HCEC 1CT (cell line): Measurements from ENCODE around the gene PRDM2.

Experiments
- DNase-seq: peaks from one replicate; pipeline ENCODE4 v3.0.0-alpha.2; 2017

PRDM2 gene

DNA sequence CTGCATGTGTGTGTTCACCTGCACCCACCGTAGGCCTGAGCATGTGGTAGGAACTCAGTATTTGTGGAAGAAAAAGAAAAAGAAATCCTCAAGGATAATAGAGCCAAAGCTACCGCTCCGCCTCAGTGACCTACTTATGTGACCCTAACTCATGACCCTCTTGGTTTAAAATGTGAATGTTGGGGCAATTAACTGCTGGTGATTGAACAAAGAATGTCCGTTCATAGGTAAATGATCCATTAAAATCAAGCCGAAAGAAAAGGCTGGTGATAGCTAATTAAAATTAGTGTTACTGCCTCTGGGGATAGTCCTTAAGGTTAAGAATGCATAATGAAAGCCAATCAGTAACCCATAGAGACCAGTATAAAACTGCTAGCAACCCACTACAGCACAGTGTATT lies 98.1 kb downstream of the PRDM2 start:
- no peak for DNase-seq

DNA sequence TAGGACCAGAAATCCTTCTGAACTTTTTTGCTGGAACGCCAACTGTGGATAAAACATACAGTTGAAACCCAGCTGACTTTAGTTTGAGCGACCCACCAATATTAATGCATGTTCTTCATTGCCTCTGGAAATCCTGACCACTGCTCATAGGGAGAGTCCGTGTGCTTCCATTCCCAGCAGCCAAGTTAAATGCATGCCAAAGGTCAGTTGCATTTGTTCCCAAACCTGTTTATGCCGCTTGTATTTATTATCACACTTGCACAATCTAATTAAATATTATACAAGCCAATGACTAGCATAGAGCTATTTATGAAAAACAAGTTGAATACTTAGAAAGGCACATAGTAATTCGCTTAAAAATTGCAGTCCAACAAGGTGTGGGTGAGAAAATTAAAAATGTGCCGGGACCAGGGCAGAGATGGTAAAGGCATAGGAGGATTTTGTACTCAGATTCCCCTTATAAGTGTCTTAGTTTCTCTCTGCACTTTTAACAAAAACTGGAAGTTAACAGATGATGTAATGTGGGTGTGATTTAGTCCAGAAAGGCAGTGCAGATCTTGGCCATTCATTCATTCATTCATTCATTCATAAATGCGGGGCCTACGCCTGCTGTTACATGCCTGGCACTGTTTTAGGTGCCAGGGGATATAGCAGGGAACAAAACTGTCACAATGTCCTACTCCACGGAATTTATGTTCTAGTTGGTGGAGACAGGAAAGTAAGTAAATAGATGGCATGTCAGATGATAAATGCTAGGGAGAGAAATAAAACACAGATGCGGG lies 99.7 kb downstream of the PRDM2 start:
- no peak for DNase-seq

DNA sequence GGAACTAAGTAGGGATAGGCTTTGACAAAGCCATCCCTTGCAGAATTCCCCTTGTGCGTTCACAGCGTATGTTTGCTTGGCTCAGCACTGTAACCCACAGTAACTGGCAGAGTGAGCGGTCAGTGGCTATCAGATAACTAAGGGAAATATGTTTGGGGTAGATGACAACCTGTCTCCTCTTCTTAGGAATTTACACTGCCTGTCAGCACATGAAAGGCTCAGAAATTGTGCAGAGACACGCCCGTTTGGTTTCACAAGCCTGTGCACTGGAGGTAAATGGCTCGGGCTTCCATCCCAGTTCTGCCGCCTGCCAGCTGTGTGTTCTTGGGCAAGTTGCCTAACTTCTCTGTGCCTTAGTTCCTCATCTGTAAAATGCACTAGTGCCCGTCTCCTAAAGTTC lies 101.2 kb downstream of the PRDM2 start:
- no peak for DNase-seq

DNA sequence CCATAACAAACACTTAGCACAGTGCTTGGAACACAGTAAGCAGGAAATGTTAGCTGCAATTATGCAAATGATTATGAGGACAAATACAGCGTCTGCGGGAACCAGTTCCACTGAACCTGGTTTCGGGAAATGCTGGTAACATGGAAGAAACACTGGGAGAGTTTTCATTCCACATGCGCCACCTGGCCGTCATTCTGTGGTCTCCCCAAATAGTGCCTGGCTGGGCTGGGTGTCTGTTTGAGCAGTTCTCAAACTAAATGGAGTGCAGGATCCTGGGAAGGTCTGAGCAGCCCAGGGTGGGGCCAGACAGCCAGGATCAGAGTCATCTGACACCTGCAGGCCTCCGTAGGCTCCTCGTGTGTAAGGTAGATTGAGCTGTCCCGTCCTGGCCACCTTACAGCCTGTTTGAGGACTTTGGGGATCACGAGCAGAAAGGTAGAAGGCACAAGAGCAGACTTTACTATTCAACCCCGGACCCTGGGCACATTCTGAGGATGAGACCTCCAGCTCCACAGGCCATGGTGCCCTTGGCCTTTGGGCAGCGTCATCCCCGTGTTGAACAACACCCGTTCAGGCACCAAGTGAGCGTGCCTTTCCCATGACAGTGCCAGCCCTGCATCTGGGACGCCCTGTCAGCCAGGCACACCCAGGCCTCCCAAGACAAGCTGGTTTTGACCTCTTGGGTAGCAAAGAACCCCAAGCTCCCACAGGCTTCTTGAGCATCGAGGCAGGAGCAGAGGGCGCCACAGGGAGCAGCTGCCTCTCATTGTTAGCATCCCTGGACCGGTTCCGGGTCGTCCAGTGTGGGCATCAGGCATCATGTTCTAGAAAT lies 101.9 kb downstream of the PRDM2 start:
- DNase-seq: no peak

DNA sequence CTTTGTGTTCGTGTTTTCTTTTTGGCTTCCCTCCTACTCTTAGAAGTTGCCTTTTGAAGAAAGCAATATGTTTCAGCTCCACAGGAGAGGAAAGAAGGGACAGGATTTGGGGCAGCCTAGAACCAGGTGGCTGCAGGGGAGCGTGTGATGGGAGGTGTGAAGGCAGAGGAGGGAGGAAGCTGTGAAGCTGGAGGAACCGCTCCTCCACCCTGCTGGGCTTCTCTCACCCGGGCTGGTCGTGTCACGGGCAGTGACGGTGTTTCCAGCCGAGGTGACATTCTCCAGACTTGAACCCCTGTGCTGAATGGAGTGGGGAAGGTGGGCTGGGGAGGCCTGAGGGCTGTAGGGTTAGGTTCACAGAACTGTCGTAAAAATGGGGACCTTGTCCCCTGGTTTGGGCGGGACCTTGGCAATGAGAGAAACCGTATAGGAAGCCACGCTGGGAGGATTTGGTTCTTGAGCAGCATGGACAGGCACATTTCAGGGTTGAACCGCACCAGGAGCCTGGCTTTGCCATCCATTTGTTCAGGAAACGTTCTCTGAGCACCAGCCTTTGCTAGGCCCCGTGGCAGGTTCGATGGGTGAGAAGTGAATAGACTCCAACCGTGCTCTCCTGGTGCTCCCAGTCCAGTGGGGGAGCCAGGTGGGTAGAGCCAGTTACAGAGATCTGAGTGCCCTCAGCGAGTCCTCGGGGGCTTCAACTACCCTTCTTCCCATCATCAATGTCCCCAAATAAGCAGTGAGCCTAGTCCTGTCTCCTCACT lies 103.0 kb downstream of the PRDM2 start:
- no peak for DNase-seq

DNA sequence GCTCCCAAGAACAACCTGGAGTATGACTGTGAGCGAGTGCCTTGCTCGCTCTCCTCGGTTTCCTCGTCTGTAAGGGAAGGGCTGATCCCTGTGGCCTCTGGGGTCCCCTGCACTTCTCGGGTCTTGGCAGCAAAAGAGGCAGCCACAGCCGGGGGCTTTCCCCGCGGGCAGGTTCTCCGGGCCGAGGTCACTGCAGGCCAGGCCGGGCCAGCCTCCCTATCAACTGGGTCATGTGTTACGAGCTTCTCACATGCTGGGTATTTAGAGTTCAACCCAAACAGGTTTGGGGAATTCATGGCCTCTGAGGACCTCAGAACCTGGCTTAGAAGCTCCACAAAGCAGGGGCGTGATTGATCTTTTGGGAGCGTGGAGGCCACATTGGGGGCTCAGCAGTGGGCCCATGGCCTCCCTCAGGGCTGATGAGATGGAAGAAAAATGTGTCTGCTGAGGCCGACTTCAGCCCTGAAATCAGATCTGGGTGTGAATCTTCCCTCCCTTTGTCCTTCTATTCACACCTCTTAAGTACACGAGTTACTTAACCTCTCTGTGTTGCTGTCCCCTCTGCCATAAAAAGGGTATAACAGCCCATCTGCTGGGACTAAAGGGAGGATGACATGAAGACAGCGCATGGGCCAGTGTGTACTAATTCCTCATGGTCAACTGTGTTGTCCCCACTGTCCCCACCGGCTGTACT lies 103.7 kb downstream of the PRDM2 start:
- no peak for DNase-seq

DNA sequence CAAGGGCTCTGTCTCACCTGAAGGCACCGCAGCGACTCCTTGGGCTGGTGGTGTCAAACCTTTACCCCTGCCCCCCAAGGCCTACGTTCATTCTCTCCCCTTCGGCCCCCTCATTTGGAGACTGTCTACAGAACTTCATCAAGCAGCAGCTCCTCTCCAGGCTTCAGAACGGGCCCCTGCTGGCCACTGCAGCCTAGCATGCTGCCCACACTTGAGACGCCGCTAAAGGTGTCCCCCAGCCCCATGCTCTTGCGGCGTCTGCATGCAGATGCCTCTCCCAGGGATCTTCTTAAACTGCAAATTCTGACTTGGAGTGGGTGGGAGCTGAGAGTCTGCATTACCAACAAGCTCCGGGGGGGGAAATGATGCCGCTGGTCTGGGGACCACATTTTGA lies 104.2 kb downstream of the PRDM2 start:
- DNase-seq: no peak

DNA sequence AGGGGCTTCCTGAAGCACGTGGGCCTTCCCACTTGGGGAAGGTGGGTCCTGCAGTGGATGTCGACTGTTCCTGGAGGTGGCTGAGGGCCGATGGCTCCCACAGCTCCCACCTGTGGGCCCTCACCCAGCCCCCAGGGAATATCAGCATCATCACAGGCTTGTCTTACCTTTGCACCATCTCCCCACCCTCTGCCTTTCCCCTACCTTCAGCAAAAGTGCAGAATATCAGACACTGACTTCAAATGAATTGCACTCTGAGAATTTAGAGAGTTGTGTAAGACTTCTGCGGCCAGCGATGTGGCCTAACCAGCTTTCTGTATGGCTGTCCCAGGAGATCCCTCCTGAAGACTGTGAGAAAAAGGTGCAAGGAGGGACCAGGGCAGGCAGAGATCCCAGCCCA lies 105.4 kb downstream of the PRDM2 start:
- DNase-seq: no peak

DNA sequence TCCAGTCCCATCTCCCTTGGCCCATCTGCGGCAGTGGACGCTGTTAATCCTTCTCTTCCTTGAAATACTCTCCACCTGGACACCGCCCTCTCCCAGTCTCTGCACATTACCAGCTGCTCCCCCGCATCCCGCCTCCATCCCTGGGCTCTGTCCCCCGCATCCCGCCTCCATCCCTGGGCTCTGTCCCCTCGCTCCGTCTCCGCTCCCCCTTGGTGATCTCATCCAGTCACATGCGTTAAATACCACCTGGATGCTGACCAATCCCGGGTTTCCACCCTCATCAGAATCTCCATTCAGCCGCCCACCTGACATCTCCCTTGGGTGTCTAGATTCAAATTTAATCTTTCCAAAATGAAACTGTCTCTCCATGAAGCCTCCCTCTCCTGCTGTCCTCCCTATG lies 106.1 kb downstream of the PRDM2 start:
- no peak for DNase-seq

DNA sequence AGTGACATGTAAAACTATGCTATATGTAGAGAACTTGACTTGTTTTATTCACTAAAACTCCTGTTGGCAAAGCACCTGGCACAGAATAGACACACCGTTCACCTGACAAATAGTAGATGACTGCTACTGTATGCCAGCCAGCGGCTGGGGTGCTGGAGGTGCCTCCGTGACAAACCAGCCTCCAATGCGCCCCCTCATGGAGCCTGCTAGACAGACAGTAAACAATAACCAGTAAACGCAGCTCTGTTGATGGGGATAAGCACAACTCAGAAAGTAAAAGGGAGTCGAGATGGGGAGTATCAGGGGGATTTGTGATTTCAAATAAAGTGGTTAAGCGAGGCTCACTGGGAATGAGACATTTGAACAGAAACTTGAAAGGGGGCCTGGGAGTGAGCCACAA lies 107.2 kb downstream of the PRDM2 start:
- DNase-seq: no peak

DNA sequence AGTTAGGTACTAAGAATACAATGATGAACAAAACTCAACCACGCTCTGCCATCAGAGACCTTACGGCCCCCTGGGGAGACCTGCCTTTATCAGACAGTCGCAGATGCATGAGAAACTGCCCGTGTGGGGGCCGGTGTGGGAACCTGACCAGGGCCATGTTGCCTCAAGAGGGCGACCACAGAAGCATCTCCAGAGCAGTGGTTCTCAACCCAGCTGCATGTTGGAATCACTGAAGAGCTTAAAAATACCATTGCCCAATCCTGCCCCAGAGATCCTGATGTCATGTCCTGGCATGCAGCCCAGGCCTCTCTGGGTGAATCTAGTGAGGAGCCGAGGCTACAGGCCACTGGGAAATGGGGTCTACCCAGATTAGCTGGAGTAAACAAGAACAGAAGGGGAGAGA lies 108.7 kb downstream of the PRDM2 start:
- DNase-seq: peak; percentile 17

DNA sequence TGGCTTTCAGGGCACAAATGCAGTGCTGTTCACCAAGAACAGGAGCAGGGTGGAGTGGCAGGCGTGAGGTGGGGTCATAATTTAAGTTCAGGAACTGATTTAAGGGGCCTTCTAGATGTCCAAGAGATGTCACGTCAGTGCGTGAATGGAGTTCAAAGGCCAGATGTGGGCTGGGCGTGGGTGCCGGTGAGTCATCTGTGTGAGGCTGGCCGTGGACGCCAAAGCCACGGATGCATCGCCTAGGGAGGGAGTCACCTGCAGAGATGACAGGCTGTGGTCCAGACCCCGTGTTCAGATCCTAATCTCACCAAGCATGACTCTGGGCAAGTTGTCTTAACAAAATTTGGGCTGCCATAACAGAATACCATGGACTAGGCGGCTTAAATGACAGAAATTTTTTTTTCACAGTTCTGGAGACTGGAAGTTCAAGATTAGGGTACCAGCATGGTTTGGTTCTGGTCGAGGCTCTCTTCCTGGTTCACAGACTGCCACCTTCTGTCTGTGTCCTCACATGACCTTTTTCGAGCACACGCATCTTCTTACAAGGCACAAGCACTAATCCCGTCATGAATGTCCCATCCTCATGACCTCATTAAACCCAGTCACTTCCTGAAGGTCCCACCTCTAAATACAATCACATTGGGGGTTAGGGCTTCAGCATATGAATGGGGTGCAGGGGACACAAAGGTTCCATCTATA lies 109.6 kb downstream of the PRDM2 start:
- no peak for DNase-seq

DNA sequence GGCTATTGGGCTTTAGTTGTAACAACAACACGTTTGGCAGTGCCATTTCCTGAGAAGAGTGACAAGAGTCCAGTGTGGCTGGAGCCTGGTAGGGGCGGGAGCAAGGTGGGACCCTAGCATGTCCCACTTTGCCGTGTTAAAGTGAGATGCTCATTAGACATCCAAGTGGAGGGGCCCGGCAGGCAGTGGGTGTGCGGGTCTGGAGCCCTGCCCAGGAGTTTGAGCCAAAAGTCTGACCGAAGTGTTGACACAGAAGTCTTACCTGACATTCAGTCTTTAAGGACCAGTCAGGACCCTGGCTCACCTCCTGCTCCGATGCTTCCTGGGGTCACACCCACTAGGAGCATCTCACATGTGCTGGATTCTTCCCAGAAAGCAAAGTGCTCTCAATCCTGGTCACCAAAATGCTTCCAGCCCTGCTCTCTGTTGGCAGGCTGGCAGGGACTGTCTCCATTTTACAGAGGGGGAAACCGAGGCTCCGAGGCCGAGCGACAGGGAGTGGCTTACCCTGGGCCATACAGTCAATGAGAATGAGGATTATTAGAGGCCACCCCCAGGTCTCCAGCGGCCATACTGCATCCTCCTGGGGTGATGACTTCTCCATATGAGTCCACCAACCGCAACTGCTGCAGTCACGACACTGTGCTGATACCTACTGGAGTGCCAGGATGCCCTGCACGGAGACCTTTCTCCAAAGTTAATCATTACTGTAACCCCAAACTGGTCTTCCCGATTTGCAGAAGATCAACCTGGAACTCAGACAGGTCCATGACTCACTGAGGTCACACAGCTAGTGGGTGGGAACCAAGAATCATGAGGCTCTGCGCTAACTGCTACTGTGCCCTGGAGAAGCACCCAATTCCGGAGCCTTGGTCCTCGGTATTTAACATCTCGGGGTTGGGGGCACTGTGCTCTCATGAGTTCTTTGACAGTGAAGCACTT lies 112.7 kb downstream of the PRDM2 start:
- DNase-seq: no peak

DNA sequence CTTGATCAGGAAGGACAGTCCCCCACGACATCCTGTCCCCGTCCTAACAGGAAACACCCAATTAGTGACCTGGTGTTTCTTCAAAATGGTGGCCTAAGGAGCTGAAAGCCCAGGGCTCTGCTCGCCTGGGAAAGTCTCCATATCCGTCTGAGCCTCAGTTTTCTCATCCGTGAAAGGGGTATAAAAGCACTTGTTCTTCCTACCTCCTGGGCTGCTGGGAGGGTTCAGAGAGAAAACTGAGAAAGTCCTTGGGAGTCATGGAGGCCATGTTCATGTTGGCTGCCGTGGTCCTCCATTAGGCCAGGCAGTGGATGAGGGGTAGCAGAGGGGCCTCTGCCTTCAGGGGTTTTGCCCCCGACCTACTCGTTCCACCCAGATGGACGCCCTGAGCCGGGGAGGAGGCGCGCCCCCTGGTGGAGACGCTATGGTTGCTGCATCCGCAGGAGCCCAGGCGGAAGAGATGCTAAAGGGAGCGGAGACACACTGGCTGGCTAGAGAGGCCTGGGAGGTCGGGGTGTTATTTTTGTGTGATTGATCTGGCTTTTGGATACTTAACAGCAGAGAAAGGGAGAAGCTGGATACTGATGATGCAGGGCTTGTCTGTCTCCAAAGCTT lies 113.5 kb downstream of the PRDM2 start:
- DNase-seq: no peak

DNA sequence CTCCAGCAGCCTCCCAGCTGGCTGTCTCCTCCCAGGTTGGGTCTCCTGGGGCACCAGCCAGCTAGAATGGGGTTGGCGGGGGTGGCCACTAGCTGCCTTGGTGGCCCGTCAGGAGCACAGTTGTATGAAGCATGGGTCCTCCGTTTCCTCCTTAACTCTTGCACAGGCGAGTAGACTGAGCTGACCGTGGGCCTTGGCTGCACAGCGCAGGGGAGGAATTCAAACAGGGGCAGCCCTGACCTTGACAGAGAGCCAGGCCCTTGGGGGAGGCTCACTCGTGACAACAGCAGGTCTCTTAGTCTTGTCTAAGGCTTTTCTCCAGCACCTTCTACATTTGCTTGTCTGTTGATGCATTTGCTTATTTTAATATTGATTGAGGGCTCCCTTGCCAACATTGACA lies 114.1 kb downstream of the PRDM2 start:
- no peak for DNase-seq

DNA sequence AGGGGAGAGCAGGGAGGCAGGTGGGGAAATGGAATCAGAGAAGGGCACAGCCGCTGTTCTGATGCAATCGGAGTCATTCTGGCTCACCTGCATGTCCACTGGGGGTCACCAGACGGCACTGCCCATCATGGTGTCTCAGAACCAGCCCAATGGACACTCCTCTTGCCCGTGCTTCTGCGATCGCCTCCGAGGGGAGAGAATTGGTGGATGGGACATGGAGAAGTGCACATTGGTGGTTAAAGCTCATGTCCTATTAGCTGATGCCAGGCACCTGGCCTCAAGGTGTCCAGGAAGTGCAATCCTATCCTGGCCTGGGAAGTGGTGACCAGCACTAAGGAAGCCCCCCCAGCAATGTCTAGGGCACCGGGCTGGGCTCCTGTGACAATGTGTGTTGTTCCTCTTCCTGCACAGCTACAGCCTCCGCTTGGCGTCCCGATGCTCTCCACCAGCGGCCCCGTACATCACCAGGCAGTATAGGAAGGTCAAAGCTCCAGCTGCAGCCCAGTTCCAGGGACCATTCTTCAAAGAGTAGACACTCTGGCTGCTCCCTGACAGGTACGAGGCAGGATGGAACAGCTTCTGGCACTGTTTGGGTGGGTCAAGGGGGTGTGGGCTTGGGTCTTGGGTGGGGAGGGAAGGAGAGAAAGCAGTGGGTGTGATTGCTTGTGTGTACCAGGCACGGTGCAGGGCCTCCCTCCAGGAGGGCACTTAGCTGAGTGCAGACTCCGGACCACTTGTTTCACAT lies 116.2 kb downstream of the PRDM2 start:
- no peak for DNase-seq

DNA sequence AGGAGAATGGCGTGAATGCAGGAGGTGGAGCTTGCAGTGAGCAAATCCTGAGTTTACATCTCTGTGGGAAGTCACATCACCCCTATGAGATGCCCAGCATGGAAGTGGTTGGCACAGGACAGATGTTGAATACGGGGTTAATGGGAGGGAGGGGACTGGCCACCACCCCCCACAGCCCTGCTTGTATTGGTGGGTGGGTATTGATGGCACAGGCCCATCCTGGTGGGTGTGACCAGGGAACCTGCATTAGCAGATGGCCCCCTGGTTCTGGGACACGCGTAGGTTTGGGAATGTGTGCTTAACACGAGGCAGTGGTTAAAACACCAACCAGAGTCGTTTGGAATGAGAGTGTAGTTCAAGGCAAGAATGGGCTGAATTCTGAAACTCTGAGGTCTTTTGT lies 117.9 kb downstream of the PRDM2 start:
- no peak for DNase-seq

DNA sequence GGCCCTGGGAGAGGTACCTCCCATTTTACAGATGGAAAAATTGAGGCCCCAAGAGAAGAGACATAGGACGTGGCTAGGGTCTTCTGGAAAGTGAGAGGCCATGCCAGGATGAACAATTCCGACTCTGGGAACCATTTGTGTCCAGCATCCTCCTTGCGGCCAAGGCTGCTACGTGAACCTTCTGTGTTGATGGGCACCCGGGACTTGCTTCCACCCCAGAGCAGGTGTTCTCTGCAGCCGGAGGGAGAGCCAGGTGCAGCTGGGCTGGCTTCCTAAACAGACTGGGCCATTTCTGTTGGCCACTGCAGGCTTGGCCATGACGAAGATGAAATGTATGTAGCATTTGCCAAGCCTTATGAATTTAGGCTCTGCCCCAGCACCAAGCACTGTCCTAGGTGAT lies 118.9 kb downstream of the PRDM2 start:
- no peak for DNase-seq

DNA sequence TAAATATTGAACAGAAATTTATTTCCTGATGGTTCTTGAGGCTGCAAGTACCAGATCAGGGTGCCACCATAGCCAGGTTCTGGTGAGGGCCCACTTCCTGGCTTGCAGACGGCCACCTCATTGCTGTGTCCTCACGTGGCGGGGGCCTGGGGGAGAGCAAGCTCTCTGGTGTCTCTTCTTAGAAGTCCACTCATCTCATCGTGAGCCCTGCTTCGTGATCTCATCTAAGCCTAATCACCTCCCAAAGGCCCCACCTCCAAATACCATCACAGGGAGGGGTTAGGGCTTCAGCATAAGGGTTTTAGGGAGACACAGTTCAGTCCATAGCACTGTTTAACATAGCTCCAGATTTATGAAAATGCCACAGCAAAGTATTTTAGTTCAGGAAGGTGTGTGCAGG lies 119.7 kb downstream of the PRDM2 start:
- no peak for DNase-seq

DNA sequence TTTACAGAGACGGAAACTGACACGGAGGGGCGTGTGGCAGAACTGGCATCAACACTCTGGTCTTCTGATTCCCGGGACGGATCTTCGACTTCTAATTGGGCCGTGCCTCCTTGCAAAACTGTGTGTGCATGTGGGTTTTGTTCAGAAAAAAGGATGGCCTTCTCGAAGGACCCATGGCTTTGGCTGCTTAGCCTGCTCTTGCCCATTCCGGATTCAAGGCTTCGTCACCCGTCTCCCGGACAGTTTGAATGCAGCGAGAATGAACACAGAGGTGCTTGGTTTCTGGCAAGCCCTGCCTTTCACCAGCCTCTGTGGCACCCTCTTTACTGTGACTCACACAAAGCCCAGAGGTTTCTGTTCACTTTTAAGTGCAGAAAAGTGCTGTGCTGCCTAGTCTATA lies 120.1 kb downstream of the PRDM2 start:
- no peak for DNase-seq
